Lower leg skin (tissue), 4 donors: Measurements from ENCODE around the gene CDH13. TPM values are rescaled to one million over a fixed set of nuclear protein-coding genes. Genes with fewer than 3 reads are reported as not detected.

Source experiments
- DNase-seq, 2 donors: peaks; one replicate each; pipeline ENCODE4 v3.0.0-alpha.2; 2019; ENCODE audit warnings: low spot score in 2 of 2
- H3K4me3 ChIP-seq: fragments of 200-600 bp; sonication (generic); 2 replicates; pipeline ENCODE4 v1.5.1; 2017; ENCODE audit warnings: mild to moderate bottlenecking, low read depth; ENCODE audit not compliant: poor library complexity, severe bottlenecking
- CTCF ChIP-seq, 3 donors: fragments of 450-650 bp; IDR thresholded peaks; one replicate each; pipeline ENCODE4 v1.5.1; 2016; ENCODE audit warnings: antibody characterized with exemption in 3 of 3, mild to moderate bottlenecking in 3 of 3, moderate library complexity in 2 of 3
- POLR2A ChIP-seq, 2 donors: fragments of 450-650 bp; IDR thresholded peaks; one replicate each; pipeline ENCODE4 v1.6.1; 2016 to 2017; ENCODE audit warnings: antibody characterized with exemption in 2 of 2, mild to moderate bottlenecking in 1 of 2, moderate library complexity in 1 of 2
- WGBS, 2 donors: methylation state at CpG; one replicate each; pipeline ENCODE4 v1.1.5; 2018; 5-methylcytosine and 5-hydroxymethylcytosine counted together
- intact Hi-C: fragments of 100-400 bp; cut with DNase I; formaldehyde crosslinking; loops from one replicate; pipeline ENCODE4 v1.15.0; 2023; ENCODE audit warnings: low total_unique reads
- total RNA-seq, 4 donors: library from RNA; depleted of rRNA; stranded (reverse); fragments of >200 nt; gene quantifications; one replicate each; pipeline ENCODE4 v1.1.0, GENCODE V29; 2016

CDH13 gene
- total RNA-seq, 4 donors from 2014 or later = 102 to 246 (median 155) TPM

- 88 to 89% methylated on average over 7 of the region's 7 CpGs for WGBS, 2 donors
- intact Hi-C loops = no loop called here
- TF ChIP-seq POLR2A (IDR thresholded peaks at IDR 0.05) = no peak
- no peak for TF ChIP-seq CTCF (IDR thresholded peaks at IDR 0.05)
- no peak overlapping the region for H3K4me3 ChIP-seq
- no peak for DNase-seq
Measured at GRCh38 chr16:82660966-82661365, 34.2 kb downstream of the CDH13 start.

GRCh38 chr16:82664181-82664580, 37.4 kb downstream of the CDH13 start:
- no peak for DNase-seq
- intact Hi-C loops = no loop called here
- 81 to 88% methylated on average over 2 of the region's 2 CpGs for WGBS, 2 donors
- no peak overlapping the region for H3K4me3 ChIP-seq
- TF ChIP-seq CTCF (IDR thresholded peaks at IDR 0.05) (no peak), POLR2A (IDR thresholded peaks at IDR 0.05) (no peak)

GRCh38 chr16:82665025-82665424, 38.3 kb downstream of the CDH13 start:
- no peak overlapping the region for H3K4me3 ChIP-seq
- intact Hi-C loops = no loop called here
- no peak for DNase-seq
- no peak for TF ChIP-seq CTCF (IDR thresholded peaks at IDR 0.05)
- no peak for TF ChIP-seq POLR2A (IDR thresholded peaks at IDR 0.05)
- WGBS, 2 donors = 93 to 98% methylated on average over 3 of the region's 3 CpGs

GRCh38 chr16:82667437-82667836, 40.7 kb downstream of the CDH13 start:
- TF ChIP-seq CTCF (IDR thresholded peaks at IDR 0.05) (no peak), POLR2A (IDR thresholded peaks at IDR 0.05) (no peak)
- 78 to 82% methylated on average over 11 to 12 of the region's 12 CpGs for WGBS, 2 donors
- no peak overlapping the region for H3K4me3 ChIP-seq
- DNase-seq = no peak
- intact Hi-C loops = no loop called here

GRCh38 chr16:82668094-82668493, 41.3 kb downstream of the CDH13 start:
- no peak for DNase-seq
- TF ChIP-seq CTCF (IDR thresholded peaks at IDR 0.05) (no peak), POLR2A (IDR thresholded peaks at IDR 0.05) (no peak)
- no peak overlapping the region for H3K4me3 ChIP-seq
- intact Hi-C loops = no loop called here
- 64 to 68% methylated on average over 3 of the region's 3 CpGs for WGBS, 2 donors

GRCh38 chr16:82671741-82672140, 45.0 kb downstream of the CDH13 start:
- WGBS, 2 donors = 87 to 92% methylated on average over 3 of the region's 3 CpGs
- DNase-seq = no peak
- no peak overlapping the region for H3K4me3 ChIP-seq
- TF ChIP-seq CTCF (IDR thresholded peaks at IDR 0.05) (no peak), POLR2A (IDR thresholded peaks at IDR 0.05) (no peak)
- intact Hi-C loops = no loop called here
